ENCODE measurements around the gene CKAP2L.

DNA sequence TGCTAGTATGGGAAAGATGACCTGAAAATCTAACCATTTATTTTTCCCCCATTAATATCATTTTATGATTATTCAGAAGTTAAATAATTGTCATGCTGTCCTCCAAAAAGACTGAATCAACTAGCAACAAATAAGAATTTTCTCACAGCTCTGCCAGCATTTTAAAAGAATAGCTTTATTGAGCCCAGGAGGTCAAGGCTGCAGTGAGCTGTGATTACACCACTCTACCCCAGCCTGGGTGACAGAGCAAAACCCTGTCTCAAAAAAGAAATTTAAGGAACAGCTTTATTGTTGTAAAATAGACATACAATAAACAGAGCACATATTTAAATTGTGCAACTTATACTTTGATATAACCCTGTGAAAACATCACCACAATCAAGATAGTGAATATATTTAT lies 44.7 kb upstream of the CKAP2L start:
- TF ChIP-seq, protein P1, sequence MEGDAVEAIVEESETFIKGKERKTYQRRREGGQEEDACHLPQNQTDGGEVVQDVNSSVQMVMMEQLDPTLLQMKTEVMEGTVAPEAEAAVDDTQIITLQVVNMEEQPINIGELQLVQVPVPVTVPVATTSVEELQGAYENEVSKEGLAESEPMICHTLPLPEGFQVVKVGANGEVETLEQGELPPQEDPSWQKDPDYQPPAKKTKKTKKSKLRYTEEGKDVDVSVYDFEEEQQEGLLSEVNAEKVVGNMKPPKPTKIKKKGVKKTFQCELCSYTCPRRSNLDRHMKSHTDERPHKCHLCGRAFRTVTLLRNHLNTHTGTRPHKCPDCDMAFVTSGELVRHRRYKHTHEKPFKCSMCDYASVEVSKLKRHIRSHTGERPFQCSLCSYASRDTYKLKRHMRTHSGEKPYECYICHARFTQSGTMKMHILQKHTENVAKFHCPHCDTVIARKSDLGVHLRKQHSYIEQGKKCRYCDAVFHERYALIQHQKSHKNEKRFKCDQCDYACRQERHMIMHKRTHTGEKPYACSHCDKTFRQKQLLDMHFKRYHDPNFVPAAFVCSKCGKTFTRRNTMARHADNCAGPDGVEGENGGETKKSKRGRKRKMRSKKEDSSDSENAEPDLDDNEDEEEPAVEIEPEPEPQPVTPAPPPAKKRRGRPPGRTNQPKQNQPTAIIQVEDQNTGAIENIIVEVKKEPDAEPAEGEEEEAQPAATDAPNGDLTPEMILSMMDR (IDR thresholded peaks at IDR 0.05 in 2 of 3, conservative IDR thresholded peaks at IDR 0.05 in 1 of 3; ENCODE audit: control insufficient read depth in 2 of 3, extremely low read depth in 1 of 3, insufficient read depth in 1 of 3, low read depth in 3 of 3, low read length in 3 of 3) = no peak
- TF ChIP-seq RCOR1 (conservative IDR thresholded peaks at IDR 0.05; ENCODE audit: low read depth, low read length) = no peak
- TF ChIP-seq RB1 (IDR thresholded peaks at IDR 0.05; ENCODE audit: borderline replicate concordance) = no peak
- no peak for TF ChIP-seq EP300 (IDR thresholded peaks at IDR 0.05; ENCODE audit: borderline replicate concordance in 1 of 2, control insufficient read depth in 1 of 2, low read depth in 2 of 2, low read length in 2 of 2)
- TF ChIP-seq, protein P2, sequence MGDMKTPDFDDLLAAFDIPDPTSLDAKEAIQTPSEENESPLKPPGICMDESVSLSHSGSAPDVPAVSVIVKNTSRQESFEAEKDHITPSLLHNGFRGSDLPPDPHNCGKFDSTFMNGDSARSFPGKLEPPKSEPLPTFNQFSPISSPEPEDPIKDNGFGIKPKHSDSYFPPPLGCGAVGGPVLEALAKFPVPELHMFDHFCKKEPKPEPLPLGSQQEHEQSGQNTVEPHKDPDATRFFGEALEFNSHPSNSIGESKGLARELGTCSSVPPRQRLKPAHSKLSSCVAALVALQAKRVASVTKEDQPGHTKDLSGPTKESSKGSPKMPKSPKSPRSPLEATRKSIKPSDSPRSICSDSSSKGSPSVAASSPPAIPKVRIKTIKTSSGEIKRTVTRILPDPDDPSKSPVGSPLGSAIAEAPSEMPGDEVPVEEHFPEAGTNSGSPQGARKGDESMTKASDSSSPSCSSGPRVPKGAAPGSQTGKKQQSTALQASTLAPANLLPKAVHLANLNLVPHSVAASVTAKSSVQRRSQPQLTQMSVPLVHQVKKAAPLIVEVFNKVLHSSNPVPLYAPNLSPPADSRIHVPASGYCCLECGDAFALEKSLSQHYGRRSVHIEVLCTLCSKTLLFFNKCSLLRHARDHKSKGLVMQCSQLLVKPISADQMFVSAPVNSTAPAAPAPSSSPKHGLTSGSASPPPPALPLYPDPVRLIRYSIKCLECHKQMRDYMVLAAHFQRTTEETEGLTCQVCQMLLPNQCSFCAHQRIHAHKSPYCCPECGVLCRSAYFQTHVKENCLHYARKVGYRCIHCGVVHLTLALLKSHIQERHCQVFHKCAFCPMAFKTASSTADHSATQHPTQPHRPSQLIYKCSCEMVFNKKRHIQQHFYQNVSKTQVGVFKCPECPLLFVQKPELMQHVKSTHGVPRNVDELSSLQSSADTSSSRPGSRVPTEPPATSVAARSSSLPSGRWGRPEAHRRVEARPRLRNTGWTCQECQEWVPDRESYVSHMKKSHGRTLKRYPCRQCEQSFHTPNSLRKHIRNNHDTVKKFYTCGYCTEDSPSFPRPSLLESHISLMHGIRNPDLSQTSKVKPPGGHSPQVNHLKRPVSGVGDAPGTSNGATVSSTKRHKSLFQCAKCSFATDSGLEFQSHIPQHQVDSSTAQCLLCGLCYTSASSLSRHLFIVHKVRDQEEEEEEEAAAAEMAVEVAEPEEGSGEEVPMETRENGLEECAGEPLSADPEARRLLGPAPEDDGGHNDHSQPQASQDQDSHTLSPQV (IDR thresholded peaks at IDR 0.05) = no peak
- no peak for TF ChIP-seq NR2C2 (IDR thresholded peaks at IDR 0.05; ENCODE audit: borderline replicate concordance, control insufficient read depth, insufficient read length, low read depth)
- TF ChIP-seq SUZ12 (IDR thresholded peaks at IDR 0.05; ENCODE audit: unreplicated experiment) = no peak
